NCI-H146 treated with DMSO at 0.1 percent for 48 hours (cell line): ENCODE results near the gene UNC79.

Experiments used
- DNase-seq: peaks from one replicate; lab custom pipeline; 2025; ENCODE audit not compliant: unreplicated experiment; lab: John Stamatoyannopoulos, UW

Gene UNC79

GRCh38 chr14:93745603-93746273 is 315.0 kb downstream of the UNC79 start:
- no peak for DNase-seq

- no peak for DNase-seq
These were observed 316.4 kb downstream of the UNC79 start for GRCh38 chr14:93747102-93747501.

- DNase-seq, result no peak
These were observed 316.8 kb downstream of the UNC79 start for GRCh38 chr14:93747560-93747959.

GRCh38 chr14:93748208-93749075 is 317.7 kb downstream of the UNC79 start:
- DNase-seq, result no peak

- no peak for DNase-seq
These were observed 318.3 kb downstream of the UNC79 start for GRCh38 chr14:93749076-93749420.

GRCh38 chr14:93751946-93752655 is 321.4 kb downstream of the UNC79 start:
- no peak for DNase-seq

- DNase-seq, result no peak
These were observed 322.3 kb downstream of the UNC79 start for GRCh38 chr14:93752980-93753561.

- no peak for DNase-seq
These were observed 322.9 kb downstream of the UNC79 start for GRCh38 chr14:93753647-93754046.

GRCh38 chr14:93757206-93757605 is 326.5 kb downstream of the UNC79 start:
- DNase-seq, result no peak
